HG02884 (cell line): ENCODE results near the gene TSPAN2.

Source experiments
- ATAC-seq: cut with Tn5 transposase; IDR thresholded peaks from one replicate; pipeline ENCODE4 v1.9.1; 2021; ENCODE audit warnings: mild to moderate bottlenecking, moderate library complexity; ENCODE audit not compliant: unreplicated experiment

TSPAN2 gene

GRCh38 chr1:115089420-115090185, at the start of gene TSPAN2:
Gene TSPAN2 (minus strand): TSS chr1:115089503. CDS start chr1:115089432, 71 bp downstream.
- no peak for ATAC-seq

GRCh38 chr1:115138973-115139372, 49.7 kb upstream of the TSPAN2 start:
- ATAC-seq: peak; percentile 96

GRCh38 chr1:115138271-115138670, 49.0 kb upstream of the TSPAN2 start:
- no peak for ATAC-seq

GRCh38 chr1:115137191-115137590, 47.9 kb upstream of the TSPAN2 start:
- ATAC-seq: no peak

- no peak for ATAC-seq
Measured at GRCh38 chr1:115136706-115137105, 47.4 kb upstream of the TSPAN2 start.

- no peak for ATAC-seq
Measured at GRCh38 chr1:115136106-115136505, 46.8 kb upstream of the TSPAN2 start.

GRCh38 chr1:115135681-115136080, 46.4 kb upstream of the TSPAN2 start:
- ATAC-seq: no peak

GRCh38 chr1:115134850-115135480, 45.7 kb upstream of the TSPAN2 start:
- ATAC-seq: no peak

- ATAC-seq: no peak
Measured at GRCh38 chr1:115134231-115134630, 44.9 kb upstream of the TSPAN2 start.

- no peak for ATAC-seq
Measured at GRCh38 chr1:115133440-115133839, 44.1 kb upstream of the TSPAN2 start.

- no peak for ATAC-seq
Measured at GRCh38 chr1:115130786-115131185, 41.5 kb upstream of the TSPAN2 start.

- ATAC-seq: no peak
Measured at GRCh38 chr1:115129071-115129640, 39.9 kb upstream of the TSPAN2 start.

GRCh38 chr1:115127539-115127938, 38.2 kb upstream of the TSPAN2 start:
- no peak for ATAC-seq

- ATAC-seq: no peak
Measured at GRCh38 chr1:115126516-115126915, 37.2 kb upstream of the TSPAN2 start.

- ATAC-seq: no peak
Measured at GRCh38 chr1:115123116-115123515, 33.8 kb upstream of the TSPAN2 start.

GRCh38 chr1:115121793-115122192, 32.5 kb upstream of the TSPAN2 start:
- no peak for ATAC-seq

- ATAC-seq: no peak
Measured at GRCh38 chr1:115120296-115120695, 31.0 kb upstream of the TSPAN2 start.

GRCh38 chr1:115118611-115119010, 29.3 kb upstream of the TSPAN2 start:
- ATAC-seq: no peak

- no peak for ATAC-seq
Measured at GRCh38 chr1:115118086-115118485, 28.8 kb upstream of the TSPAN2 start.

- ATAC-seq: no peak
Measured at GRCh38 chr1:115117298-115117697, 28.0 kb upstream of the TSPAN2 start.

GRCh38 chr1:115116512-115116911, 27.2 kb upstream of the TSPAN2 start:
- ATAC-seq: no peak

- no peak for ATAC-seq
Measured at GRCh38 chr1:115115521-115116161, 26.3 kb upstream of the TSPAN2 start.
